Measurements from ENCODE around the gene RASGRP1. TPM values are rescaled to one million over a fixed set of nuclear protein-coding genes. Genes with fewer than 3 reads are reported as not detected.

Gene RASGRP1
- total and polyA plus RNA-seq, 7 donors = 0.33 to 3.6 (median 0.71) TPM; not detected in 2

DNA sequence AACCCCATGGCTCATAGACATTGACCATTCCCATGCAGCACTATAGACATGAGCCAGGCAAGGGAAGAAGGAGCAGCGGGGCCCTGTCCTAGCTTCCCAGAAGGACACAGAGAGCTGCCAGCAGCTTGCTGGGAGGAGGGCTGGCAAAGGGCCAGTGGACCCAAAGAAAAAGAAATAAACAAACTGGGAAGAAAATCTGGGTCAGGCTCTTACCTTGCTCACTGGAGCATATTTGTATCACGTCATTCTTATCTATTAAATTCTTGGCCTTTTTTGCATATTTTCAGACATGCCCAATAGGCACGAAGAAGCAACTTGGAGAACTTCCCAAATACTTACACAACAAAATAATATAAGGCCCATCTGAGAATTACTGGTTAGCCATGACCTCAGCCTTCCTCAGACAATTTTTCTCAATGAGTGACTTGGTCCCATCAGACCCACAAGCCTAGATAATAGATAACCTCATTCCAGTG lies 28.4 kb downstream of the RASGRP1 start:
- WGBS, 2 donors = 72 to 78% methylated on average over 3 of the region's 3 CpGs
- Histone ChIP-seq H3K36me3 (no peaks in the 10 kb centered on the region), H3K4me3 (no peak overlapping the region), H3K9me3 (no peaks in the 10 kb centered on the region), H3K27ac (no peak overlapping the region), H3K27me3 (no peaks in the 10 kb centered on the region), H3K4me1 (peaks cover 0 to 15% (median 9%) of the 10 kb centered on the region in 4 donors)
- peak; percentile 67 for DNase-seq
- no peak for TF ChIP-seq EP300 (IDR thresholded peaks at IDR 0.05)
- TF ChIP-seq, protein P1, sequence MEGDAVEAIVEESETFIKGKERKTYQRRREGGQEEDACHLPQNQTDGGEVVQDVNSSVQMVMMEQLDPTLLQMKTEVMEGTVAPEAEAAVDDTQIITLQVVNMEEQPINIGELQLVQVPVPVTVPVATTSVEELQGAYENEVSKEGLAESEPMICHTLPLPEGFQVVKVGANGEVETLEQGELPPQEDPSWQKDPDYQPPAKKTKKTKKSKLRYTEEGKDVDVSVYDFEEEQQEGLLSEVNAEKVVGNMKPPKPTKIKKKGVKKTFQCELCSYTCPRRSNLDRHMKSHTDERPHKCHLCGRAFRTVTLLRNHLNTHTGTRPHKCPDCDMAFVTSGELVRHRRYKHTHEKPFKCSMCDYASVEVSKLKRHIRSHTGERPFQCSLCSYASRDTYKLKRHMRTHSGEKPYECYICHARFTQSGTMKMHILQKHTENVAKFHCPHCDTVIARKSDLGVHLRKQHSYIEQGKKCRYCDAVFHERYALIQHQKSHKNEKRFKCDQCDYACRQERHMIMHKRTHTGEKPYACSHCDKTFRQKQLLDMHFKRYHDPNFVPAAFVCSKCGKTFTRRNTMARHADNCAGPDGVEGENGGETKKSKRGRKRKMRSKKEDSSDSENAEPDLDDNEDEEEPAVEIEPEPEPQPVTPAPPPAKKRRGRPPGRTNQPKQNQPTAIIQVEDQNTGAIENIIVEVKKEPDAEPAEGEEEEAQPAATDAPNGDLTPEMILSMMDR (IDR thresholded peaks at IDR 0.05) = no peak
- no peak for TF ChIP-seq POLR2A (IDR thresholded peaks at IDR 0.05)
- no peak for TF ChIP-seq POLR2AphosphoS5 (IDR thresholded peaks at IDR 0.05)
- intact Hi-C loops (cut with DNase I) = no loop called here

DNA sequence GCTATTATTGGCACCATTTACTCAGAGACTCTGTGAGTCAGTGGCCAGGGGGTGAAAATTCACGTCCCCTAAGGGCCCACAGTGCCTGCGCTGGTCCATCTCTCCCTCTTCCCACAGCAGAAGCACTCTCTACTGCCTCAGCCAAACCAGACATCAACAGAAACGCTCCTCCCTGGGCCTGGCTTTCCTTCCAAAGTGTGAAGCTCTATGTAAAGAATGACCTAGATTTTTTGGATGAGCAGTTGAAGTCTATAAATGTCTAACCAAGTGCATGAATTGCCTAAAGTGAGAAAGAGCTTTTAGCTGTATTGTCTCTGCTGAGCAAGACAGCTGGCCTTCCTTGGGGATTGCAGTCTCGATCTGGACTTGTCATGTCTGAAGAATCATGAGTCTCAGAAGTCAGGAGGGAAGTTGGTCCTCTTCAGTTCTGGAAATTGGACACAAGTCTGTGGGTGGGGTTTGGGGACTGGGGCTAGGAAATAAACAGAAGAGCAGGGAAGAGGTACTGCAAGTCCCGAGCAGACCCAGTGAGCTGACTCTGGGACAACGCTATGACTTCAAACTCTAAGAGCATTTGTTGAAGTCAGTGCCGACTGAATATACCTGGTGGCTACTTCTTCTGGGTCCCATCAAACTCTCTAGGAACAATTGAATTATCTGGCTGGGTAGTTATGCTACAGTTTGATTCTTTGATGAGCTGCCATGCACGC lies 29.0 kb downstream of the RASGRP1 start:
- intact Hi-C loops (cut with DNase I) = no loop called here
- DNase-seq = no peak

DNA sequence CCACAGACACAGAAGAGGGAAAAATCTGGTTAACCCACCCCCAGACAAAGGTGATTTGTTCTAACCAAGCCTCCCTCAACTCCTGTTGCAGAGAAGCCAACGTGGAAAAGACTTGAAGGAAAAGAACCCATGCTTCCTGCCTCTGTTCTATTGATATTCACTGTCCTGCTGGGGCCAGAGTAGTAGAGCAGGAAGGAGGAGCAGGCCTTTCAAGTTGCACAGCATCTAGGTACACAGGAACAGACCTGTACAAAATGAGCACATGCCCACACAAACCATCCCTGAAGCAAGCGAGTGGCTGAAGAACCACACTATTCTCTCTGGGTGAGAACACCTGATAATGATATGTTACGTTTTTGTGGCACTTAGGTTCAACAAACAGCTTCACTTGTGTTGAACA lies 29.9 kb downstream of the RASGRP1 start:
- Histone ChIP-seq H3K4me3 (no peak overlapping the region), H3K36me3 (no peaks in the 10 kb centered on the region), H3K4me1 (peaks cover 0 to 15% (median 9%) of the 10 kb centered on the region in 4 donors), H3K9me3 (no peaks in the 10 kb centered on the region), H3K27me3 (no peaks in the 10 kb centered on the region), H3K27ac (no peak overlapping the region)
- intact Hi-C loops (cut with DNase I) = no loop called here
- TF ChIP-seq, protein P1 (IDR thresholded peaks at IDR 0.05) = no peak
- TF ChIP-seq POLR2AphosphoS5 (IDR thresholded peaks at IDR 0.05) (no peak), EP300 (IDR thresholded peaks at IDR 0.05) (no peak), POLR2A (IDR thresholded peaks at IDR 0.05) (no peak)
- WGBS, 2 donors = 72 to 81% methylated on average over 3 of the region's 3 CpGs
- no peak for DNase-seq

More for the DNA sequence above, 29.0 kb downstream of the RASGRP1 start:
- 87 to 89% methylated on average over 8 of the region's 8 CpGs for WGBS, 2 donors
- Histone ChIP-seq H3K36me3 (no peaks in the 10 kb centered on the region), H3K27me3 (no peaks in the 10 kb centered on the region), H3K27ac (peak overlapping the region in 1 of 4 donors; percentile 3), H3K9me3 (no peaks in the 10 kb centered on the region), H3K4me1 (peaks cover 0 to 15% (median 9%) of the 10 kb centered on the region in 4 donors), H3K4me3 (no peak overlapping the region)
- TF ChIP-seq, protein P1 (IDR thresholded peaks at IDR 0.05) = no peak

DNA sequence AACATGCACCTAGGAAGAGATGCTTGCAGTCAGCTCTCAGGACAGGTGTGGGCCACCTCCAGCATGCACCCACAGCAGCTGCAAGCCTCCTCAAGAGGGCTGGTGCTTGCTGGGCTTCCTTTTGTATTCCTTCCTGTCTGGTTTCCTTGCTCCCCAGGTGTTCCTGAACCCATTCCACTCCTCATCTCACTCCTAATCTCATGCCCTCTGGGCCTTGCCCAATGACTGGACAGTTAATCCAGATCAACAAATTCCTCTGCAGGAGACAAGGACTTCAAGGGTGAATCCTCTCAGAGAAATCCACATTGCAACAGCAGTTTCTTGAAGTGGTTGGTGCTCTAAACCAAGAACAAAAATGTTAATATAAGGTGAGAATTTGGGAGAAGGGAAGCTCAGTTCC lies 30.7 kb downstream of the RASGRP1 start:
- intact Hi-C loops (cut with DNase I) = no loop called here
- no peak for DNase-seq
- H3K4me1 ChIP-seq = peaks cover 0 to 15% (median 9%) of the 10 kb centered on the region in 4 donors
- no peak overlapping the region for H3K27ac ChIP-seq
- no peaks in the 10 kb centered on the region for H3K9me3 ChIP-seq
- no peaks in the 10 kb centered on the region for H3K27me3 ChIP-seq
- no peaks in the 10 kb centered on the region for H3K36me3 ChIP-seq
- TF ChIP-seq EP300 (IDR thresholded peaks at IDR 0.05) (no peak), POLR2AphosphoS5 (IDR thresholded peaks at IDR 0.05) (no peak), POLR2A (IDR thresholded peaks at IDR 0.05) (no peak)
- TF ChIP-seq, protein P1 (IDR thresholded peaks at IDR 0.05) = no peak
- H3K4me3 ChIP-seq = no peak overlapping the region
